HCT116 (cell line): Measurements from ENCODE around the gene CD7. TPM values are rescaled to one million over a fixed set of nuclear protein-coding genes. Genes with fewer than 3 reads are reported as not detected.

Experiments used
- ATAC-seq: fragments of 200-7000 bp; cut with Tn5 transposase; 2 replicates; pipeline ENCODE4 v1.9.1; 2020; ENCODE audit warnings: mild to moderate bottlenecking, moderate library complexity
- BruUV-seq: library from RNA; stranded (reverse); fragments of 400-500 nt; replicated peaks from 2 replicates; lab custom pipeline; 2021; lab: Mats Ljungman, UMichigan
- CTCF ChIA-PET: fragments of 300-600 bp; sonication (Branson Sonifier 250); formaldehyde crosslinking; loops from one replicate; lab custom pipeline; 2021; ENCODE audit warnings: antibody characterized with exemption; lab: Charles Lee
- POLR2A ChIA-PET: fragments of 300-600, 350-600 bp; sonication (Branson Sonifier 250); formaldehyde crosslinking; loops from one replicate; lab custom pipeline; 2021; ENCODE audit warnings: antibody characterized with exemption; lab: Charles Lee
- RAD21 ChIA-PET, 2 experiments: fragments of 300-600 bp; sonication (Branson Sonifier 250); formaldehyde crosslinking; loops; one replicate each; lab custom pipeline; 2023; ENCODE audit warnings: low total read pairs in 2 of 2; ENCODE audit not compliant: uncharacterized antibody in 2 of 2, unreplicated experiment in 2 of 2, low non-redundant PET in 1 of 2; lab: Charles Lee
- DNase-seq: peaks from one replicate; pipeline ENCODE4 v3.0.0-alpha.2; 2010; ENCODE audit warnings: low read depth, low spot score
- H2AFZ ChIP-seq: fragments of 200-600 bp; shearing (Covaris generic), sonication (generic); 2 replicates; pipeline ENCODE4 v1.6.1; 2017; ENCODE audit warnings: low read depth, mixed run types, mixed read lengths, antibody characterized with exemption, low read length; ENCODE audit not compliant: poor library complexity, severe bottlenecking
- H3K27ac ChIP-seq: 2 replicates; pipeline ENCODE4 v1.5.1; 2012; ENCODE audit warnings: low read depth, low read length
- H3K27me3 ChIP-seq: fragments of 200-600 bp; sonication (generic); 2 replicates; pipeline ENCODE4 v1.6.1; 2016; ENCODE audit warnings: mixed run types, low read length, mixed read lengths; ENCODE audit not compliant: insufficient read depth
- H3K36me3 ChIP-seq, 2 experiments: fragments of 200-500 bp in 1 of 2; fragments of 200-600 bp in 1 of 2; sonication (Bioruptor generic) in 1 of 2; sonication (generic) in 1 of 2; 2 replicates each; pipeline versions ENCODE4 v1.5.1 to v1.6.1; 2014 to 2016; ENCODE audit warnings: low read length in 2 of 2, inconsistent platforms in 1 of 2, mixed read lengths in 1 of 2, mixed run types in 1 of 2; ENCODE audit not compliant: insufficient read depth in 2 of 2, control insufficient read depth in 1 of 2
- H3K4me1 ChIP-seq, 2 experiments: fragments of 200-600 bp in 1 of 2; sonication (generic) in 1 of 2; 2 replicates each; pipeline versions ENCODE4 v1.5.1 to v1.6.1; 2012 to 2017; ENCODE audit warnings: low read length in 2 of 2, inconsistent platforms in 1 of 2, mild to moderate bottlenecking in 1 of 2, mixed read lengths in 1 of 2, mixed run types in 1 of 2, moderate library complexity in 1 of 2; ENCODE audit not compliant: insufficient read depth in 2 of 2, control insufficient read depth in 1 of 2
- H3K4me2 ChIP-seq: fragments of 200-600 bp; sonication (generic); 2 replicates; pipeline ENCODE4 v1.6.1; 2017; ENCODE audit warnings: mixed run types, low read length, mixed read lengths
- H3K4me3 ChIP-seq, 2 experiments: fragments of 200-600 bp in 1 of 2; sonication (generic) in 1 of 2; replicated peaks in 1 of 2; 2 replicates each; pipeline ENCODE4 v1.5.1; 2011 to 2016; ENCODE audit warnings: low read length in 2 of 2, control low read depth in 1 of 2, low read depth in 1 of 2, mild to moderate bottlenecking in 1 of 2, mixed read lengths in 1 of 2, mixed run types in 1 of 2
- H3K79me2 ChIP-seq: fragments of 200-600 bp; sonication (generic); 2 replicates; pipeline ENCODE4 v1.6.1; 2017; ENCODE audit warnings: mild to moderate bottlenecking, mixed run types, low read length, moderate library complexity, mixed read lengths; ENCODE audit not compliant: insufficient read depth
- H3K9ac ChIP-seq: fragments of 200-600 bp; sonication (generic); 2 replicates; pipeline ENCODE4 v1.6.1; 2016; ENCODE audit warnings: low read length, mixed read lengths
- H3K9me2 ChIP-seq: fragments of 200-600 bp; sonication (generic), shearing (Covaris generic); 2 replicates; pipeline ENCODE4 v1.6.1; 2017; ENCODE audit warnings: mixed run types, mild to moderate bottlenecking, moderate library complexity; ENCODE audit not compliant: insufficient read depth
- H3K9me3 ChIP-seq, 2 experiments: fragments of 200-500 bp in 1 of 2; fragments of 200-600 bp in 1 of 2; sonication (Bioruptor generic) in 1 of 2; sonication (generic) in 1 of 2; 2 replicates each; pipeline ENCODE4 v1.6.1; 2014 to 2017; ENCODE audit warnings: low read length in 2 of 2, mixed read lengths in 2 of 2, inconsistent platforms in 1 of 2, low read depth in 1 of 2, mild to moderate bottlenecking in 1 of 2, mixed run types in 1 of 2, moderate library complexity in 1 of 2; ENCODE audit not compliant: control insufficient read depth in 1 of 2, insufficient read depth in 1 of 2
- H4K20me1 ChIP-seq: fragments of 200-600 bp; sonication (generic), shearing (Covaris generic); 2 replicates; pipeline ENCODE4 v1.6.1; 2017; ENCODE audit warnings: mixed run types, mild to moderate bottlenecking, moderate library complexity; ENCODE audit not compliant: insufficient read depth
- ATF3 ChIP-seq: IDR thresholded peaks from 2 replicates; pipeline ENCODE4 v1.6.1; 2012
- CBX3 ChIP-seq: IDR thresholded peaks from 2 replicates; pipeline ENCODE4 v1.6.1; 2012; ENCODE audit warnings: low read depth
- CEBPB ChIP-seq: IDR thresholded peaks from 2 replicates; pipeline ENCODE4 v1.6.1; 2012; ENCODE audit warnings: low read depth
- CTCF ChIP-seq, 3 experiments: fragments of 200-600 bp in 1 of 3; sonication (generic) in 1 of 3; IDR thresholded peaks in 2 of 3; conservative IDR thresholded peaks in 1 of 3; 2 replicates each; pipeline ENCODE4 v1.5.1; 2012 to 2017; ENCODE audit warnings: low read depth in 2 of 3, low read length in 2 of 3, antibody characterized with exemption in 1 of 3, borderline replicate concordance in 1 of 3, control low read depth in 1 of 3, mild to moderate bottlenecking in 1 of 3, mixed read lengths in 1 of 3, mixed run types in 1 of 3, moderate library complexity in 1 of 3; ENCODE audit not compliant: insufficient read depth in 1 of 3
- EGR1 ChIP-seq: IDR thresholded peaks from 2 replicates; pipeline ENCODE4 v1.6.1; 2012; ENCODE audit warnings: low read depth
- EZH2phosphoT487 ChIP-seq: fragments of 200-600 bp; IDR thresholded peaks from 2 replicates; pipeline ENCODE4 v1.6.1; 2018; ENCODE audit warnings: antibody characterized with exemption, borderline replicate concordance
- FOSL1 ChIP-seq: IDR thresholded peaks from 2 replicates; pipeline ENCODE4 v1.6.1; 2012; ENCODE audit warnings: low read depth
- JUND ChIP-seq: IDR thresholded peaks from 2 replicates; pipeline ENCODE4 v1.6.1; 2012
- MAX ChIP-seq: IDR thresholded peaks from 2 replicates; pipeline ENCODE4 v1.6.1; 2012
- POLR2A ChIP-seq: IDR thresholded peaks from 2 replicates; pipeline ENCODE4 v1.7.0; 2011; ENCODE audit warnings: borderline replicate concordance; ENCODE audit not compliant: insufficient read depth, insufficient read length; ENCODE audit errors: extremely low read depth
- POLR2AphosphoS5 ChIP-seq: IDR thresholded peaks from 2 replicates; pipeline ENCODE4 v1.6.1; 2011; ENCODE audit warnings: mild to moderate bottlenecking, low read depth, low read length, moderate library complexity
- RAD21 ChIP-seq: IDR thresholded peaks from 2 replicates; pipeline ENCODE4 v1.6.1; 2012; ENCODE audit warnings: low read depth, mild to moderate bottlenecking
- SIN3A ChIP-seq: IDR thresholded peaks from 2 replicates; pipeline ENCODE4 v1.6.1; 2012; ENCODE audit warnings: low read depth
- SP1 ChIP-seq: IDR thresholded peaks from 2 replicates; pipeline ENCODE4 v1.6.1; 2012; ENCODE audit warnings: low read depth
- SRF ChIP-seq: IDR thresholded peaks from 2 replicates; pipeline ENCODE4 v1.6.1; 2012; ENCODE audit warnings: low read depth
- TCF7L2 ChIP-seq: IDR thresholded peaks from 2 replicates; pipeline ENCODE4 v1.7.0; 2011; ENCODE audit warnings: borderline replicate concordance, inconsistent platforms; ENCODE audit not compliant: insufficient read depth, insufficient read length; ENCODE audit errors: extremely low read depth
- ZBTB33 ChIP-seq: IDR thresholded peaks from 2 replicates; pipeline ENCODE4 v1.6.1; 2011; ENCODE audit warnings: mild to moderate bottlenecking, low read length, moderate library complexity; ENCODE audit not compliant: insufficient replicate concordance; ENCODE audit errors: extremely low read depth
- ZFX ChIP-seq: fragments of 450-650 bp; IDR thresholded peaks from 2 replicates; pipeline ENCODE4 v1.6.1; 2017
- intact Hi-C: fragments of 100-400 bp; cut with micrococcal nuclease; formaldehyde crosslinking; loops from 2 replicates; pipeline ENCODE4 v1.10.0; 2022
- total RNA-seq: library from RNA; stranded (reverse); gene quantifications from one replicate; pipeline ENCODE4 v1.2.1, GENCODE V29; 2021; ENCODE audit not compliant: unreplicated experiment

CD7 gene
- total RNA-seq, 1 experiment from 2014 or later: 0.61 TPM

- no peak for TF ChIP-seq ZBTB33
- TF ChIP-seq ATF3: no peak
- no peak for TF ChIP-seq SIN3A
Measured at GRCh38 chr17:82269882-82270500, 47.4 kb downstream of the CD7 start (continued).

GRCh38 chr17:82269138-82269881, 48.1 kb downstream of the CD7 start:
- Histone ChIP-seq H3K9ac (0 out of 2 replicates have a peak overlapping the region, but pooled peaks have one; percentile 28), H3K4me1 (peaks cover 30 to 61% of the 10 kb centered on the region in 2 experiments), H3K9me2 (no peaks in the 10 kb centered on the region), H2AFZ (no peak overlapping the region), H3K4me3 (no peak overlapping the region), H3K4me2 (peak overlapping the region; percentile 74; the same call in 1 of the 2 replicates), H3K79me2 (peaks cover 89% of the 10 kb centered on the region), H3K9me3 (no peaks in the 10 kb centered on the region), H4K20me1 (peaks cover 44% of the 10 kb centered on the region; the same call in 1 of the 2 replicates), H3K27ac (peak overlapping the region; percentile 6; the same call in 1 of the 2 replicates), H3K36me3 (peaks cover 33 to 51% of the 10 kb centered on the region in 2 experiments), H3K27me3 (no peaks in the 10 kb centered on the region)
- POLR2A ChIA-PET: no interaction called here
- ATAC-seq: no peak
- intact Hi-C loops: no loop called here
- CTCF ChIA-PET: no interaction called here
- RAD21 ChIA-PET: no interaction called here
- BruUV-seq: no TSS peak
- DNase-seq: no peak
- no peak for TF ChIP-seq CTCF (IDR thresholded peaks at IDR 0.05 in 2 of 3, conservative IDR thresholded peaks at IDR 0.05 in 1 of 3; ENCODE audit: borderline replicate concordance in 1 of 3, insufficient read depth in 1 of 3, low read depth in 2 of 3, low read length in 2 of 3)
- TF ChIP-seq SRF: no peak
- TF ChIP-seq EZH2phosphoT487: no peak
- TF ChIP-seq CEBPB: no peak
- no peak for TF ChIP-seq TCF7L2
- no peak; the same call in 1 of the 2 replicates for TF ChIP-seq POLR2AphosphoS5
- no peak for TF ChIP-seq SIN3A
- no peak for TF ChIP-seq CBX3
- no peak for TF ChIP-seq EGR1
- TF ChIP-seq POLR2A: no peak
- no peak for TF ChIP-seq JUND
- no peak for TF ChIP-seq RAD21
- TF ChIP-seq ZFX: no peak
- no peak for TF ChIP-seq FOSL1
- TF ChIP-seq SP1: no peak
- TF ChIP-seq ZBTB33: no peak
- no peak for TF ChIP-seq MAX
